ENCODE data around the gene CLIP2. TPM values are rescaled to one million over a fixed set of nuclear protein-coding genes. Genes with fewer than 3 reads are reported as not detected.

Gene CLIP2
- total and polyA plus RNA-seq, 2 of the 8 experiments (the other 6 are each of a cell fraction or from before 2014, with no cell fraction given) = 8.3 to 41.5 TPM

- TF ChIP-seq CHD7 (IDR thresholded peaks at IDR 0.05; ENCODE audit: insufficient replicate concordance, low read length) = no peak
- TF ChIP-seq NANOG (IDR thresholded peaks at IDR 0.05; ENCODE audit: insufficient read depth, low read depth, low read length, poor library complexity, severe bottlenecking) = no peak
- no peak for TF ChIP-seq SP4 (IDR thresholded peaks at IDR 0.05; ENCODE audit: low read length)
- no peak for TF ChIP-seq KDM5A (IDR thresholded peaks at IDR 0.05; ENCODE audit: low read length)
- TF ChIP-seq CHD2 (IDR thresholded peaks at IDR 0.05; ENCODE audit: low read length) = no peak; the same call in 1 of the 2 replicates
- TF ChIP-seq EGR1 (IDR thresholded peaks at IDR 0.05; ENCODE audit: borderline replicate concordance, low read depth, low read length) = no peak
- TF ChIP-seq ZNF274 (IDR thresholded peaks at IDR 0.05; ENCODE audit: borderline replicate concordance, extremely low read depth, low read length) = no peak
- no peak for TF ChIP-seq TCF12 (IDR thresholded peaks at IDR 0.05; ENCODE audit: low read depth, low read length)
- TF ChIP-seq POU5F1 (IDR thresholded peaks at IDR 0.05; ENCODE audit: low read depth, low read length) = no peak
- TF ChIP-seq SP2 (IDR thresholded peaks at IDR 0.05; ENCODE audit: low read length) = no peak
- no peak; a peak in 1 of 3 replicates for TF ChIP-seq EP300 (IDR thresholded peaks at IDR 0.05; ENCODE audit: borderline replicate concordance in 1 of 2, low read depth in 2 of 2, low read length in 2 of 2)
These were observed 34.9 kb upstream of the CLIP2 start, which contains the start of gene RFC2 (continued) for GRCh38 chr7:74254129-74254857.
